Hindlimb muscle (tissue), 1 donor: ENCODE results near the gene KRTAP10-8. TPM values are rescaled to one million over a fixed set of nuclear protein-coding genes. Genes with fewer than 3 reads are reported as not detected.
"Not testable (repeated sequence)": the region's sequence is repeated elsewhere in the genome, so short reads cannot be mapped to it uniquely, and the experiment has no call there.

Source experiments
- DNase-seq: peaks from one replicate; pipeline ENCODE4 v3.0.0-alpha.2; 2013
- polyA plus RNA-seq: library from polyadenylated mRNA; unstranded; fragments of 120-200 nt; gene quantifications from one replicate; pipeline ENCODE4 v1.2.1, GENCODE V29; 2013; ENCODE audit not compliant: insufficient read length

Gene KRTAP10-8
- polyA plus RNA-seq, 1 donor = not detected

DNA sequence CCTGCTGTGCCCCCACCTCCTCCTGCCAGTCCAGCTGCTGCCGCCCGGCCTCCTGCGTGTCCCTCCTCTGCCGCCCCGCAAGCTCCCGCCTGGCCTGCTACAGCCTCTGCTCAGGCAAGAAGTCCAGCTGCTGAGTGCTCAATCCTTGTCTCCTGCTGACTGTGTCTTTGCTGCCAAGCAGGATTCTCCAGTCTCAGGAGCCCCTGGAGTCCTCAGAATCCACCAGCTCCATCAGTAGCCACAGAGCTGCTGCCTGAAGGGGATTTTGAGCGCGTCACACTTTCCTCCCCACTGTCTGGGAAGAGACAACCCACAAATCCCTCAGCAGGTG lies 35.3 kb downstream of the KRTAP10-8 start:
- no peak for DNase-seq

DNA sequence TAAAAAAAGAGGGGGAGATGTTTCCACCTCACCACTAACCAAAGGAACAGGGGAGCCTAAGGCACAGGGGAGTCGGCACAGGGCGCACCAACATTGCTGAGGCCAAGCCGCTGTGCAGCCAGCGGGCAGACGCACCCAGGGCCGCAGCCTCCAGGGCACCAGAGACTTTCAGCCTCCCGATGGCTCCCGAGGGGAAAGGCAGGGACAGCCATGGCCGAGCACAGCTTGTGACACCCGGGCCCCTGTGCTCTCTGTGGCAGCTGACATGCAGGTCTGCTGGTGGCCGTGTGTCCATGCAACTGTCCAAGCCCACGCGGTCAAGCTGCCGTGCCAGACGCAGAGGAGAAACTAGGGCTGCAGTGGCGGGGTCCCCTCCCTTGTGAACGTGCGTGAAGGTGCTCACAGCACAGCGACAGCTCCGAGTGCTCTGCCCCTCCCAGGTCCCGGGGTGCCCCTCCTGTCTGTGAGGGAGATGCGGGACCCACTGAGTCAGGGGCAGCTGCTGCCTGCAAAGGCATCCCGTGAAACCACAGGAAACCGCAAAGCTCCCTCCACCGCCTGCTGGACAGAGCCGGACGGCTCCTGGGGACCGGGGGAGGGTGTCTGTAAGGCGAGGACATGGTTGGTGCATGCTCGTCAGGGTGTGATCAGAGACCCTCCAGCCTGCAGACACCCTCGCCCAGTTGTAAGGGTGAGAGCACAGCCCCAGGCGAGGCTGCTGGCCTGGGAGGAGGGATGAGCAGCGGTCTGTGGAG lies 36.9 kb downstream of the KRTAP10-8 start:
- no peak for DNase-seq

DNA sequence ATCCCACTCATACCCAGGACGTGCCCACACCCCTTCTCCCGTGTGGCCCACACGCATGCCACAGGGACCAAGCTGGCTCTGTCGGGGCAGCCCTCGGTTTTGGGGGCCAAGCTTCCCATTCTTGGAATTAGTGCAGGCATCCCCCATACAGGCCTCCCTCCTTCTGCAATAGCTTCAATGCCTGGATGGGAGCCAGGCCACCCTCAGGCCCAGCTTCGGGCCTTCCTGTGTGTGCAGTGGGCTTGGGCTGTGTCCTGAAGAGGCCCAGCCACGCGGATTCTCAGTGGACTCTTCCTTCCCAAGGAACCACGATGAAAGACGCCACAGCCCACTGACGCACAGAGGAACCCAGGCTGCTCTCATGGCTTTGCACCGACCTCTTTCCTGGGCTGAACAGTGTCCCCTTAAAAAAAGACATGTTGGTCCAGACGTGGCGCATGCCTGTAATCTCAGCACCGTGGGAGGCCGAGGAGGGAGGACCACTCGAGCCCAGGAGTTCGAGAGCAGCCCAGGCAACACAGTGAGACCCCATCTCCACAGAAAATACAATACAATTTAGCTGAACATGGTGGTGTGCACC lies 37.7 kb downstream of the KRTAP10-8 start:
- no peak for DNase-seq

DNA sequence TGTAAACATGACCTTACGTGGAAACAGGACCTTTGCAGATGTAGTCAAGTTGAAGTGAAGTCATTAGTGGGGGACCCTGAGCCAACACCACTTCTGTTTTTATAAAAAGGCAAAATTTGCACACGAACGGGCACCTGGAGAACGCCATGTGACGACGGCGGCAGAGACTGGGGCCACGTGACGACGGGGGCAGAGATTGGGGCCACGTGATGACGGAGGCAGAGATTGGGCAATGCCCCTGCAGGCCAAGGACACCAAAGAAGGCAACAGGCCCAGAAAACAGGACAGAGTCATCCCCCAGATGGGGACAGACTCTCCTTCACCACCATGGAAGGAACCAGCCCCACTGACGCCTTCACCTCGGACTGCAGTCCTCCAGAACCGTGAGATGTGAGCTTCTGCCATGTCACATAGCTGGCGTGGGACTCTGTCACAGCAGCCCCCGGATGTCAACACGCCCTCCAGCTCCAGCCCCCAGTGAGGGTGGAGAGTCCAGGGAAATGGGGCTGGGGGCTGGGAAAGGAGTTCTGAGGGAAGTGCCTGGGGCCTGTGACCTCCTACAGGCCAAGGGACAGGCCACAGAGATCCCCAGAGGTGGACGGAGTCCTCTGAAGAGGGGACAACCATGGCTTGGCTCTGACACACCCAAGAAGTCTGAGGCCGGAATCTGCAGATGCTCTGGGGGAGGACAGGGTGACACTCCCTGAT lies 38.5 kb downstream of the KRTAP10-8 start:
- no peak for DNase-seq

DNA sequence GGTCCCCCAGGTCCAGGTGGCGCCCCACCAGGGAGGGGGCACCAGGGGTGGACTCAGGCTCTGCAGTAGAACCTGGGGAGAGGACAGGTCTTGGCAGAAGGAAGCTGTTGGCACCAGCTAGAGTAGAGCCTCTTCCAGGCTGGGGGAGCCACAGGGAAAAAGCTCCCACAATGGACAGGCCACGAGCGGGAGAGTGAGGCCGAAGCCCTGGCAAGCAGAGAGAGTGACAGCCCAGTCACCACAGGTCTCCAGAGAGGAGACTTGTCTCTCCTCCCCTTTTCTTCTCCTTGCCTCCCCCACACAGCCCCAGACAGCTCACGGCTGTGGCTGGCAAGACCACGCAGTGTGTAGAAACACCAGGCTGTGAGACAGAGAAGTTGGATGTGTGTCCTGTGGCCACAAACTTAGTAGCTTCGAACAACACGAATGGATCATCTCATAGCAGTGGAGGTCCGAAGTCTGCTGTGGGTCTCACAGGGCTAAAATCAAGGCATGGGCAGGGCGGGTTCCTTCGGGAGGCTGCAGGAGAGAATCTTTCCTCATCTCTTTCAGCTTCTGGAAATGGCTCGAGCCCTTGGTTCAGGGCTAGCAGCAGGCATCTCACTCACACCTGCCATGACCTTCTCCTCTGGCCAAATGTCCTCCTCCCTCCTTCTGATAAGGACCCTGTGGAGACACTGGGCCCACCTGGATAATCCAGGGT lies 39.2 kb downstream of the KRTAP10-8 start:
- no peak for DNase-seq

DNA sequence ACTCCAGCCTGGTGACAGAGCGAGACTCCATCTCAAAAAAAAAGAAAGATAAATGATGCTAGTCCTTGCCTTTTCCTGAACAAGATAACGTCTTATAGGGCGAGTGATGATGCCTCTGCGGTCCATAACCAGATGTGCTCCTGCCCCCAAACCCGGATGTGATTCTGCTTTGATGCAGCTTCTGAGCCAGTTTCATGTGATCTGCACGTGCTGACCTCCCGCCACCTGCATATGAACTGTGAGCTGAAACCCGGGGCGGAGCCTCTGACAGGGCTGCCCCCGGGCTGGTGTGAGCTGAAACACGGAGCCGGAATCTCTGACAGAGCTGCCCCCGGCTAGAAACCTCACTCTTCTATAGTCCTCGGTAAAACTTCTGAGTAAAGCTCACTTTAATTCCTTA lies 41.2 kb downstream of the KRTAP10-8 start:
- DNase-seq = no peak

DNA sequence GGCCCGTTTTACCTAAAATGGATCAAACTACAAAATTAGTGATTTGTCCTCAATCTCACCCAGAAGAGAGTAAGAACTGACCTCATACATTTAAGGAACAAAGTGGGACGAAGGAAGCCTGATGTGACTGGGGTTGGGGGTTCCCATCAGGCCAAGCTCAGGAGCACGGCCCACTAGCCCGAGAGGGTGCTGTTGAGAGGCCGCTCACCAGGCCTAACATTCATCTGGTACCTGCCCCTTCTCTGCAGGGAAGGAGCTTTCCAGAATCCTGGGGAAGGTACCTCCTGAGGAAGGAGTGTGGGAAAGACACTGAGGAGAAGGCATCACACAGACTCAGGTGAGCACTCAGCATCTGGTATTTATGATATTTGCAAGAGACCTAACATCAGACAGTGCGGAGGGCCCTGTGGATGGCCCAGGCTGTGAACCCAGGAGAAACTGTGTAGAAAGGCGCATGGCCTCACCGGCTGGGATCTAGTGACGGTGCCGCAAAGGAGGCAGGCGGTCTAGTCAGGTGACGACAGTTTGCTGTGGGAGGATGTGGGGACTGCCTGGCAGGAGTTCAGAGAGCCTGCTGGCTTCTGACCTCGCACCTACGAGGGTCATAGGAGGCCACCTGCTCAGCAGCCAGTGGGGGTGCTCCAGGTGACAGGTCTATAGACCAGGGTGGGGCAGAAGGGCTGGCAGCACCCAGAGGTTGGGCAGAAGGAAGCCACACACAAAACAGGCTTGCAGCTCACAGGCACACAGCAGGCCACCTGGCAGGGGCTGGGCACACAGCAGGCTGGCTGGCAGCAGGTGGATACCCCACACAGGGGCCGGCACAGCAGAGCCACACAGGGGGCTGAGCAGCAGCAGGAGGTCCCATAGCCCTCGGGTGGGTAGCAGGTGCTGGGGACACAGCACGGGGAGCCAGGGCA lies 42.0 kb downstream of the KRTAP10-8 start:
- no peak for DNase-seq

DNA sequence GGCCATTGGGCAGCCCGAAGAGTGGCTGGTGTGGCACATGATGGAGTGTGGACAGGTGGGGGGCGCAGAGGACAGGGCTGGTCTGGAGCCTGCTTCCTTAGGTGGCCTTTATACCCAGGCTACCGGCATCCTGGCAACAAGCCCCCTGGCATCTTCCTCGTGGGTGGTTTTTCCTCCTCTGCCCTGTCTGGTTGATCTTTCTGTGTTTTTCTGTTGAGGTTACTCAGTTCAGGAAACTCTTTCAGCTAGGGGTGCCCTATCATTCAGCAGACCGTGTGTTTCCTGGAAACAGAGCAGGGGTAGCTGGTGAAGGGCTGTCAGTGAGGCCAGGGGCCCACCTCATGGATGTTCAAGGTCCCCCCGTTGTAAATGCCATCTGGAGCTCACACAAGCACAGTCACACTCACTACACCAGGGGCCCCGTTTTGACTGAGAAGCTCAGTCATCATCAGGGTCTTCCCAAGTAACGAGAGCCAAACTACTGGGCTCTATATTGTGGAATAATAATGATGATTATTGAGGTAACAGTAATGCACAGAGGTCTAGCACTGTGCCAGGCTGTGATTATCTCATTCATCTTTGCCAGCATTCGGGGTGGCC lies 42.8 kb downstream of the KRTAP10-8 start, which contains the start of gene KRTAP12-4:
Gene KRTAP12-4, minus strand, starts transcription at position 84 of the 600 bp plus-strand sequence. Its CDS starts 45 bp downstream, at position 39.
- no peak for DNase-seq

DNA sequence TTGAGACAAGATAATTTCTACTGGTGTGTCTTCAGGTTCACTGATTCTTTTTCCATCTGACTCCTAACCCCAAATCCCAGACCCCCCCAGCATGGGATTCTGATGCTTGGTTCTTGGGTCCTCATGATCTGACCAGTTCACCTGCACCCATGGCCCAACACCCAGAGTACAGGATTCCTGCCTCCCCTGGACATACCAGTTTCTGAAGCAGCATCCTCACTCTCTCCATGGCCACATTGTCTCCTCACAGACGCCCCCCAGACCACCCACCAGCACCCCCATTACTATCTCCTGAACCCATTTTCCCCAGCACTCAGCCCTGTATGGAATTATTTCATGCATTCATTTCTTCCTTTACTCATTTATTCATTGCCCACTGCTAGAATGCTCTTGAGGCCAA lies 45.0 kb downstream of the KRTAP10-8 start:
- no peak for DNase-seq

DNA sequence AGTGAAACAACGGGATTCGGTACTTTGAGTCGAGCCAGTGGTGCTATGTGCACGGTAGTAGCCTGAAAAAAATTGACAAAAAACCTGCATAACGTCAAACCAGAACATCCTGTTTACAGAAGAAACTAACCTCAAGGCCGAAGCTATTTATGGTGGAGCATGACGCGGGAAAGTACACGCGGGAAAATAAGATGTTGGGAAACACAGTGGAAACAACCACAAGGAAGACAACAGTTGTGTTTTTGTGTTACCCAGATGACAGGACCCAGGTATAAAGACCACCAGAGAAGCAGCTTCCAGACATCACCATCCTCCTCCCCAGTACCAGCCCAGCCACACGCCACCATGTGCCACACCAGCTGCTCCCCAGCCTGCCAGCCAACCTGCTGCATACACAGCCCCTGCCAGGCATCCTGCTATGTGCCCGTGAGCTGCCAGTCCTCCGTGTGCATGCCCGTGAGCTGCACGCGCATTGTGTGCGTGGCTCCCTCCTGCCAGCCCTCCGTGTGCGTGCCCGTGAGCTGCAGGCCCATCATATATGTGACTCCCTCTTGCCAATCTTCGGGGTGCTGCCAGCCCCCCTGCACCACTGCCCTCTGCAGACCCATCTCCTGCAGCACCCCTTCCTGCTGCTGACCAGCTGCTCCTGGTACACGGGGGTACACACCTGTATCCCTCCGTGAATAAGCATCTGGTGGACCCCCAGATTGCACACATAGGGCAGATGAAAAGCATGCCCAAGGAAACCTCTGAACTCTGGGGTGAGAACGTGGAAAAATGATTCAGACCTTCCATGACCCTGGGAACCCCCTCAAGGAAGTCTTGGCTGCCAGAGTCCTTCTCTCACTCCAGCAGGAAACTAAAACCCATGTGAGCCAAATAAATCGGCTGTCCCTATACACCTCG lies 46.0 kb downstream of the KRTAP10-8 start, which contains the start of gene KRTAP12-3:
Gene KRTAP12-3, plus strand, starts transcription at position 298 of the 906 bp plus-strand sequence. Its CDS starts 48 bp downstream, at position 346.
- no peak for DNase-seq

DNA sequence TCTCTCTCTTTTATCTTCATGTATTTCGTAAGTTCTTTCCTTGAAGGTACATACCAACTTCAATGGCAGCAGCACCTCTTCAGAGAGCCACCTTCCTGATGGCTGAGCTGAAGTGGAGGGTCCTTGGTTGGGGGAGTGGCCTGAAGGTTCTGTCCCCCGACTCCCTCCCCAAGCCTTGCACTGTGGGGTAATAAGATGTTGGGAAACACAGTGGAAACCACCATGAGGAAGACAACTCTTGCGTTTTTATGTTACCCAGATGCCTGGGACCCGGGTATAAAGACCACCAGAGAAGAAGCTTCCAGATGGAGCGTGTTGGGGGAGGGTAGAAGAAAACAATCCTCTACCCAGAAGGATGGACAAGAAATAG lies 46.6 kb downstream of the KRTAP10-8 start:
- DNase-seq = no peak

DNA sequence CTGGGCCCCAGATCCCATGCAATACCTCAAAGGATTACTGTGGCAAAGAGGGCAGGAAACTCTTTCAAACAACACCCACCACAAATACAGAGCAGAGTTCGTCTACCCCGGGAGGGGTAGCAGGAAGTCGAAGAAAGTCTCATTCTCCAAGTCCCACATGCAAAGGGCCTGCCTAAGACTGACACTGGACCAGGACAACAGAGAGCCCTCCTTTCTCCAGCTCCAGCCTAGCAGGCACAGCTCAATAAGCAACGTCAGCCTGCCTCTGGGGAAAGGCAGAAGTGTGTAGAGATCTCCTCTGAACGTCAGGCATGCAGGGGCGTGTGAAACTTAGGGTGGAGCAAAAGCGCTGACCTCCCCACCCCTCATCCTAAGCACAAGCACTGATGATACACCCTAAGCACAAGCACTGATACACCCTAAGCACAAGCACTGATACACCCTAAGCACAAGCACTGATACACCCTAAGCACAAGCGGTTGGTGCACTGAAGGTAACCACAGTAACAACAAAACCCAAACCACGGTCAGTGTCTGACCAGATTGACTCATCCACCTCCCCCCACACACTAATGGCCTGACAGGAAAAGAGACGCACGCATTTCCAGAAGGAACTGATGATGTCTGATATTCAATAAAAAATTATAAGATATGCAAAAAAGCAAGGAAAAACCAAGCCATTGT lies 47.2 kb downstream of the KRTAP10-8 start:
- DNase-seq = no peak

DNA sequence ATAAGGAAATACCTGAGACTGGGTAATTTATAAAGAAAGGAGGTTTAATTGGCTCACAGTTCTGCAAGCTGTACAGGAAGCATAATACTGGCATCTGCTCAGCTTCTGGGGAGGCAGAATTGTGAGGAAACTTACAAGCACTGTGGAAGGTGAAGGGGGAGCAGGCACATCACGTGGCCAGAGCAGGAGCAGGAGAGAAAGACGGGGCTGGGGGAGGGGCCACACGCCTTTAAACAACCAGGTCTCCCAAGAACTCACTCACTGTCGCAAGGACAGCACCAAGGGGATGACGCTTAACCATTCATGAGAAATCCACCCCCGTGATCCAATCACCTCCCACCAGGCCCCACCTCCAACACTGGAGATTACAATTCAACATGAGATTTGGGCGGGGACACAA lies 49.7 kb downstream of the KRTAP10-8 start:
- not testable (repeated sequence) for DNase-seq

Other genes with a start within 250 kb of the KRTAP10-8 start
- 2.4 TPM for gene LRRC3, start 156.6 kb upstream of the KRTAP10-8 start, polyA plus RNA-seq
- not detected for gene KRTAP10-1, start 71.9 kb upstream of the KRTAP10-8 start, polyA plus RNA-seq
- not detected for gene KRTAP10-2, start 60.6 kb upstream of the KRTAP10-8 start, polyA plus RNA-seq
- gene KRTAP10-3, start 53.3 kb upstream of the KRTAP10-8 start, polyA plus RNA-seq = not detected
- gene KRTAP10-4, start 38.4 kb upstream of the KRTAP10-8 start, polyA plus RNA-seq = not detected
- not detected for gene KRTAP10-5, start 31.5 kb upstream of the KRTAP10-8 start, polyA plus RNA-seq
- not detected for gene KRTAP10-6, start 19.6 kb upstream of the KRTAP10-8 start, polyA plus RNA-seq
- gene KRTAP10-7, start 11.5 kb upstream of the KRTAP10-8 start, polyA plus RNA-seq = not detected
- gene KRTAP10-9, start 15.0 kb downstream of the KRTAP10-8 start, polyA plus RNA-seq = not detected
- gene KRTAP10-10, start 25.3 kb downstream of the KRTAP10-8 start, polyA plus RNA-seq = not detected
- gene KRTAP10-11, start 34.3 kb downstream of the KRTAP10-8 start, polyA plus RNA-seq = not detected
- gene KRTAP12-4, start 42.6 kb downstream of the KRTAP10-8 start, polyA plus RNA-seq = not detected
- gene KRTAP12-3, start 45.9 kb downstream of the KRTAP10-8 start, polyA plus RNA-seq = not detected
- gene KRTAP12-2, start 54.8 kb downstream of the KRTAP10-8 start, polyA plus RNA-seq = not detected
- gene KRTAP12-1, start 70.1 kb downstream of the KRTAP10-8 start, polyA plus RNA-seq = not detected
- gene KRTAP10-12, start 85.1 kb downstream of the KRTAP10-8 start, polyA plus RNA-seq = not detected
- 0.14 TPM for gene TSPEAR, start 99.5 kb downstream of the KRTAP10-8 start, polyA plus RNA-seq
- 86.3 TPM for gene UBE2G2, start 189.7 kb downstream of the KRTAP10-8 start, polyA plus RNA-seq
- gene SUMO3, start 206.0 kb downstream of the KRTAP10-8 start, polyA plus RNA-seq = 61.7 TPM